PFSK-1 (cell line): ENCODE data around the gene WASL.
A peak's percentile ranks its signal among the peaks of the same experiment; 100 is the strongest.

Source experiments
- FOXP2 ChIP-seq: optimal IDR thresholded peaks from 2 replicates; pipeline ENCODE3; 2011; ENCODE audit warnings: borderline replicate concordance, control low read depth, inconsistent platforms; ENCODE audit not compliant: insufficient read depth; ENCODE audit errors: extremely low read length, extremely low read depth
- POLR2AphosphoS5 ChIP-seq: IDR thresholded peaks from 2 replicates; pipeline ENCODE4 v1.6.1; 2012; ENCODE audit warnings: low read depth, mild to moderate bottlenecking, control low read depth, low read length, moderate library complexity
- SIN3A ChIP-seq: IDR thresholded peaks from 2 replicates; pipeline ENCODE4 v1.6.1; 2012; ENCODE audit warnings: mild to moderate bottlenecking, low read length, moderate library complexity, borderline replicate concordance; ENCODE audit not compliant: insufficient read depth
- TAF1 ChIP-seq: IDR thresholded peaks from 2 replicates; pipeline ENCODE4 v1.6.1; 2012; ENCODE audit warnings: low read length, control low read depth, borderline replicate concordance; ENCODE audit not compliant: insufficient read depth
- TF ChIP-seq, protein P1 (sequence below), 2 experiments: IDR thresholded peaks; 2 replicates each; pipeline versions ENCODE4 v1.6.1 to v1.8.0; 2011 to 2012; ENCODE audit warnings: low read depth in 2 of 2, low read length in 2 of 2, control low read depth in 1 of 2, inconsistent platforms in 1 of 2, mild to moderate bottlenecking in 1 of 2, moderate library complexity in 1 of 2; ENCODE audit not compliant: insufficient read depth in 1 of 2

WASL gene

DNA sequence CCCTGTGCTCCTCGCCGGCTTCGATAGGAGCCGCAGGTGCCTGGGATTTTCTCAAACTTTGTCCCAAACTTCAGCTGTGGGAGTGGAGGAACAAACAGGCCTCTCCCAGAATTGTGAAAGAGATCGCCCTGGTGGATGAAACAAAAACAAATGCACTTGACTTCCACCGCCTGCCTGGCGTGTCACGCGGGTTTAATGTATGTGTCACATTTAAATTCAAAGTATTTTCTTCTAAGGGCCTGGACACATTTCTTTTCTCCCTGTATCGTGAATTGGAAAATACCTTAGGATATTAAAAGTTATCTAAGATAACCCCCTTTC is 694 bp upstream of the WASL start:
- no peak for TF ChIP-seq FOXP2

DNA sequence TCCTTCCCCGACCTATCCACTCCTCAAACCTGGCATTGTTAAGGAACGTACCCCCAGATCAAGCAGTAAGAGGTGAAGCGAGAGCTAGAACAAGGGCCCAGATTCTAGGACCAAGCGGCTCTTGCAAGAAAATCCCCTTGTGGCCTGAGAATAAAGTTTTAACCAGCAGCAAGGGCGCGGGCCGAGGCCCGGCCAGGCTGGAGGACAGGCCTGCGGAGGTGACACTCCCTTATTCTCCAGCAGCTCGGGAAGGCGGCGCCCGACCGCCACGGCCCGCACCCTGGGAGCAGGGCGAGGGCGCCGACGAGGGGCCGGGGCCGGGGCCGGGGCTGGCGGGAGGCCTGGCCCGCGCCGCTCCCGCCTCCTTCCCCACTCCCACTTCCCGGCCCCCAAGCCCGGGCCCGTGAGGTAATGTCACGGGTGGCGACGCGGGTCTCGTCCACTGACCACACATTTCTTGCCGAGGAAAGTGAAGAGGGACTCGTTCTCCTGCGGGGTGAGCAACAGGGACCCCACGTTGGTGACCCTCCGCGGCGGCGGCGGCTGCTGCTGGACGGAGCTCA is 551 bp downstream of the WASL start:
- TF ChIP-seq, protein P1, sequence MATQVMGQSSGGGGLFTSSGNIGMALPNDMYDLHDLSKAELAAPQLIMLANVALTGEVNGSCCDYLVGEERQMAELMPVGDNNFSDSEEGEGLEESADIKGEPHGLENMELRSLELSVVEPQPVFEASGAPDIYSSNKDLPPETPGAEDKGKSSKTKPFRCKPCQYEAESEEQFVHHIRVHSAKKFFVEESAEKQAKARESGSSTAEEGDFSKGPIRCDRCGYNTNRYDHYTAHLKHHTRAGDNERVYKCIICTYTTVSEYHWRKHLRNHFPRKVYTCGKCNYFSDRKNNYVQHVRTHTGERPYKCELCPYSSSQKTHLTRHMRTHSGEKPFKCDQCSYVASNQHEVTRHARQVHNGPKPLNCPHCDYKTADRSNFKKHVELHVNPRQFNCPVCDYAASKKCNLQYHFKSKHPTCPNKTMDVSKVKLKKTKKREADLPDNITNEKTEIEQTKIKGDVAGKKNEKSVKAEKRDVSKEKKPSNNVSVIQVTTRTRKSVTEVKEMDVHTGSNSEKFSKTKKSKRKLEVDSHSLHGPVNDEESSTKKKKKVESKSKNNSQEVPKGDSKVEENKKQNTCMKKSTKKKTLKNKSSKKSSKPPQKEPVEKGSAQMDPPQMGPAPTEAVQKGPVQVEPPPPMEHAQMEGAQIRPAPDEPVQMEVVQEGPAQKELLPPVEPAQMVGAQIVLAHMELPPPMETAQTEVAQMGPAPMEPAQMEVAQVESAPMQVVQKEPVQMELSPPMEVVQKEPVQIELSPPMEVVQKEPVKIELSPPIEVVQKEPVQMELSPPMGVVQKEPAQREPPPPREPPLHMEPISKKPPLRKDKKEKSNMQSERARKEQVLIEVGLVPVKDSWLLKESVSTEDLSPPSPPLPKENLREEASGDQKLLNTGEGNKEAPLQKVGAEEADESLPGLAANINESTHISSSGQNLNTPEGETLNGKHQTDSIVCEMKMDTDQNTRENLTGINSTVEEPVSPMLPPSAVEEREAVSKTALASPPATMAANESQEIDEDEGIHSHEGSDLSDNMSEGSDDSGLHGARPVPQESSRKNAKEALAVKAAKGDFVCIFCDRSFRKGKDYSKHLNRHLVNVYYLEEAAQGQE (IDR thresholded peaks at IDR 0.05; ENCODE audit: insufficient read depth in 1 of 2, low read depth in 2 of 2, low read length in 2 of 2), result no peak
- no peak for TF ChIP-seq FOXP2
- no peak for TF ChIP-seq POLR2AphosphoS5
- TF ChIP-seq TAF1, result no peak
- no peak for TF ChIP-seq SIN3A

DNA sequence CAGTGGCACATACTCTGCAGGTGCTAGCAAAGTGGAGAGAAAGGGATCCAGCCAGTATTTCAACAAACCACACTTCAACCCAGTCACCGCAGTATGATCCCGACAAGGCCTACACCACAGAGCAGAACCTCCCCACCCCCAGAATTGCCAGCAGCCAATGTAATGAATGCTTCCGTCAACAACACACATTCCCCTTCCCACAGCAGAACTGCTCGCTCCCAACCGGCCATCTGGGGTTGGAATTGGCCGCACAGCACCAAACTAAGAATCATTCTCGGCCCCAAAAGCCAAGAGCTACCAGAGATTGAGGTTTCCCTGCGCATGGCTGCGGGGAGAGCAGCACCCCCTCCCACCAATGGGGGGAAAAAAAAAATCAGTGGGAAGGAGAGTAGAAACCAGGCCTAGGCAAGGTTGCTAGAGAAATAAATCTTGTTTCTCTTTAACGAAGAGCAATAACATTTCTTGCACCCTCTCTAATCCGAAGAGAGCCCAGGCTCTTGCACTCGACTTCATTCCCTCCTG is 1.1 kb downstream of the WASL start:
- TF ChIP-seq, protein P1 (IDR thresholded peaks at IDR 0.05; ENCODE audit: insufficient read depth in 1 of 2, low read depth in 2 of 2, low read length in 2 of 2), result no peak
- TF ChIP-seq SIN3A (peak; percentile 97; the same call in 1 of the 2 replicates), POLR2AphosphoS5 (0 out of 2 replicates have a peak, but pooled peaks have one; percentile 26), FOXP2 (no peak), TAF1 (peak; percentile 71; the same call in 1 of the 2 replicates)

DNA sequence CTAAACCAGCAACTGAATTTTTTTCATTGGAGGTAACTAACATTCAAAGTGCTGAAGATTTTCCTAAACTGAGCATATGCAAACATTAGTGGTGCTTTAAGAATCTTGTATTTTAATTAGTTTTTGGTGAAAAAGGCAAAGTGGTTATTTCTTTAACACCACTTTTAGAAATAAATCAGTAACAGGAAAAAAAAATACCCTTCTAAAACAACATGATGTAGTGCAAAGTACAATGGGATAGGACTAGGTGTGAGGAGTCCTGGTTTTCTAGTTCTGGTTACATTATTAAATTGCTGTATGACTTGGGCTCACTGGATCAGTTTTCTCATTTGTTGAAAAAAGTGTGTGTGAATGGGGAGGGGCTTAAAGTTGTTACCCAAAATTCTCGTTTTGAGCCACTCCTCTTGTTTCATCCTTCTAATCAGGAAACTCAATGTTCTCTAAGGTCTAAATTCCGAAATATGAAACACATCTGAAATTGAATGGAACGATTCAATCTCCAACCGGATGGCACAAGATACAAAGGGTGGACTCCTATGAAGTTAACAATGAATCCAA is 1.8 kb downstream of the WASL start:
- TF ChIP-seq TAF1 (no peak), FOXP2 (no peak), POLR2AphosphoS5 (no peak), SIN3A (no peak)
- TF ChIP-seq, protein P1 (IDR thresholded peaks at IDR 0.05; ENCODE audit: insufficient read depth in 1 of 2, low read depth in 2 of 2, low read length in 2 of 2), result no peak

DNA sequence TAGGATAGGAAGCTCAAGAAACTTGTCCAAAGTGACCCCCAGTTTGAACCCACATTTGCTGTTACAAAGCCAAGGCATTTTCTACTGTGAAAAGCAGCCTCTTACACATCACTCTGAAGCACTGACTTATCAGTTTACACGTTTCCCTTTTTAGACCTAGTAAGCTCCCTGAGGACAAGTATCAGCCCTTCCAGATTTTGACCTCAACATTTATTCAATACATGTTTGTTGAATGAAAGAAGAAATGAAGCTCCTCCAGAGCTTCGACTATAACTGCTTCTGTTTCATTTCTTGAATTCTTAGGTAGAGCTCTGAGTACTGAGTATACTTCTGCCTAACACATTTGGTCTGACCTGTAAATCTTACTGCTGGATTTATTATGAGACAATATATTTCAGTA is 2.7 kb downstream of the WASL start:
- TF ChIP-seq FOXP2, result no peak
- TF ChIP-seq, protein P1 (IDR thresholded peaks at IDR 0.05; ENCODE audit: insufficient read depth in 1 of 2, low read depth in 2 of 2, low read length in 2 of 2), result no peak
- no peak for TF ChIP-seq SIN3A
